ENCODE data around the gene PRXL2C. TPM values are rescaled to one million over a fixed set of nuclear protein-coding genes. Genes with fewer than 3 reads are reported as not detected.

Gene PRXL2C
- total and polyA plus RNA-seq, 9 of the 15 experiments (the other 6 are each of a cell fraction or from before 2014, with no cell fraction given): 3.6 to 15.3 (median 10.6) TPM

GRCh38 chr9:96619491-96620180 is 35.5 kb downstream of the PRXL2C start, which contains the start of gene CDC14B (continued):
- no peak for TF ChIP-seq POLR2AphosphoS5 (IDR thresholded peaks at IDR 0.05; ENCODE audit: control insufficient read depth, insufficient read depth, low read depth, low read length)
- TF ChIP-seq MCM3 (IDR thresholded peaks at IDR 0.05): no peak
- peak; percentile 90 for TF ChIP-seq ATF7 (IDR thresholded peaks at IDR 0.05)
- peak; percentile 66 for TF ChIP-seq GABPA (tag; conservative IDR thresholded peaks at IDR 0.05; ENCODE audit: low read depth)
- no peak for TF ChIP-seq ZNF324 (CRISPR knock-in tag; IDR thresholded peaks at IDR 0.05)
- TF ChIP-seq SIN3B (IDR thresholded peaks at IDR 0.05; ENCODE audit: low read depth): peak; percentile 70
- TF ChIP-seq, protein P1, sequence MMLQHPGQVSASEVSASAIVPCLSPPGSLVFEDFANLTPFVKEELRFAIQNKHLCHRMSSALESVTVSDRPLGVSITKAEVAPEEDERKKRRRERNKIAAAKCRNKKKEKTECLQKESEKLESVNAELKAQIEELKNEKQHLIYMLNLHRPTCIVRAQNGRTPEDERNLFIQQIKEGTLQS (IDR thresholded peaks at IDR 0.05): peak; percentile 83
- TF ChIP-seq, protein P1 (CRISPR knock-in tag; conservative IDR thresholded peaks at IDR 0.05): no peak; the same call in 1 of the 2 replicates
- TF ChIP-seq ATF4 (CRISPR knock-in tag; IDR thresholded peaks at IDR 0.05): no peak
- no peak for TF ChIP-seq NR1H2 (CRISPR knock-in tag; IDR thresholded peaks at IDR 0.05)
- no peak for TF ChIP-seq ZNF311 (CRISPR knock-in tag; IDR thresholded peaks at IDR 0.05)
- no peak for TF ChIP-seq ZNF551 (CRISPR knock-in tag; IDR thresholded peaks at IDR 0.05)
- no peak for TF ChIP-seq ZNF398 (CRISPR knock-in tag; IDR thresholded peaks at IDR 0.05)
- TF ChIP-seq MXD1 (CRISPR knock-in tag; IDR thresholded peaks at IDR 0.05; ENCODE audit: borderline replicate concordance, poor library complexity, severe bottlenecking): no peak
- TF ChIP-seq RCOR1 (IDR thresholded peaks at IDR 0.05; ENCODE audit: borderline replicate concordance in 1 of 2, low read depth in 2 of 2, low read length in 2 of 2): peak in 1 of 2 experiments; percentile 15; a peak in 1 of 4 replicates
- TF ChIP-seq CCNT2 (IDR thresholded peaks at IDR 0.05; ENCODE audit: borderline replicate concordance, extremely low read depth, insufficient read length, low read depth, low read length): peak; percentile 65
- TF ChIP-seq, protein P2, sequence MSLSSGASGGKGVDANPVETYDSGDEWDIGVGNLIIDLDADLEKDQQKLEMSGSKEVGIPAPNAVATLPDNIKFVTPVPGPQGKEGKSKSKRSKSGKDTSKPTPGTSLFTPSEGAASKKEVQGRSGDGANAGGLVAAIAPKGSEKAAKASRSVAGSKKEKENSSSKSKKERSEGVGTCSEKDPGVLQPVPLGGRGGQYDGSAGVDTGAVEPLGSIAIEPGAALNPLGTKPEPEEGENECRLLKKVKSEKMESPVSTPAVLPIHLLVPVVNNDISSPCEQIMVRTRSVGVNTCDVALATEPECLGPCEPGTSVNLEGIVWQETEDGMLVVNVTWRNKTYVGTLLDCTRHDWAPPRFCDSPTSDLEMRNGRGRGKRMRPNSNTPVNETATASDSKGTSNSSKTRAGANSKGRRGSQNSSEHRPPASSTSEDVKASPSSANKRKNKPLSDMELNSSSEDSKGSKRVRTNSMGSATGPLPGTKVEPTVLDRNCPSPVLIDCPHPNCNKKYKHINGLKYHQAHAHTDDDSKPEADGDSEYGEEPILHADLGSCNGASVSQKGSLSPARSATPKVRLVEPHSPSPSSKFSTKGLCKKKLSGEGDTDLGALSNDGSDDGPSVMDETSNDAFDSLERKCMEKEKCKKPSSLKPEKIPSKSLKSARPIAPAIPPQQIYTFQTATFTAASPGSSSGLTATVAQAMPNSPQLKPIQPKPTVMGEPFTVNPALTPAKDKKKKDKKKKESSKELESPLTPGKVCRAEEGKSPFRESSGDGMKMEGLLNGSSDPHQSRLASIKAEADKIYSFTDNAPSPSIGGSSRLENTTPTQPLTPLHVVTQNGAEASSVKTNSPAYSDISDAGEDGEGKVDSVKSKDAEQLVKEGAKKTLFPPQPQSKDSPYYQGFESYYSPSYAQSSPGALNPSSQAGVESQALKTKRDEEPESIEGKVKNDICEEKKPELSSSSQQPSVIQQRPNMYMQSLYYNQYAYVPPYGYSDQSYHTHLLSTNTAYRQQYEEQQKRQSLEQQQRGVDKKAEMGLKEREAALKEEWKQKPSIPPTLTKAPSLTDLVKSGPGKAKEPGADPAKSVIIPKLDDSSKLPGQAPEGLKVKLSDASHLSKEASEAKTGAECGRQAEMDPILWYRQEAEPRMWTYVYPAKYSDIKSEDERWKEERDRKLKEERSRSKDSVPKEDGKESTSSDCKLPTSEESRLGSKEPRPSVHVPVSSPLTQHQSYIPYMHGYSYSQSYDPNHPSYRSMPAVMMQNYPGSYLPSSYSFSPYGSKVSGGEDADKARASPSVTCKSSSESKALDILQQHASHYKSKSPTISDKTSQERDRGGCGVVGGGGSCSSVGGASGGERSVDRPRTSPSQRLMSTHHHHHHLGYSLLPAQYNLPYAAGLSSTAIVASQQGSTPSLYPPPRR (CRISPR knock-in tag; IDR thresholded peaks at IDR 0.05; ENCODE audit: borderline replicate concordance): no peak
- TF ChIP-seq ELF2 (CRISPR knock-in tag; IDR thresholded peaks at IDR 0.05): no peak
- no peak for TF ChIP-seq ZNF134 (CRISPR knock-in tag; conservative IDR thresholded peaks at IDR 0.05)
